GM12801 (cell line): Measurements from ENCODE around the gene GPRC5B.

Source experiments
- TF ChIP-seq, protein P1 (sequence below): IDR thresholded peaks from one replicate; pipeline ENCODE4 v1.5.1; 2011; ENCODE audit warnings: control low read depth; ENCODE audit not compliant: insufficient read length; ENCODE audit errors: extremely low read depth

The GPRC5B gene

DNA sequence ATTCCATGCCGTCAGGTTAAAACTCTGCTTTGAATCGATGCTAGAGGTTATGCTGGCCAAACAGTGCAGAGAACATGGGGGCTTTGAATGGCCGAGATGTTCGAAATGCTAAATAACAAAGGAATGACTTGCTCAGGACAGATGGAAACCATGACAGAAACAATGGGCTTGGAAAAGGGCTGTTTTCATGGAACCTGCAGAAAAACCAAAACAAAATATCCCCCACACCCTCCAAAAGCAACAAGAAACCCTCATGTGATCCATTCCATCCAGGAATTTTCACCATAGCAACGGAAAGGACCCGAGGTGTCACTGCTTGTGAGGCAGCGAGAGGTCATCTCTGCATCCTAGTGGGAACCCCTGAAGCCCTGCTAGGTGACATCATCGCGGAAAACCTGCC is 25.5 kb downstream of the GPRC5B start:
- TF ChIP-seq, protein P1, sequence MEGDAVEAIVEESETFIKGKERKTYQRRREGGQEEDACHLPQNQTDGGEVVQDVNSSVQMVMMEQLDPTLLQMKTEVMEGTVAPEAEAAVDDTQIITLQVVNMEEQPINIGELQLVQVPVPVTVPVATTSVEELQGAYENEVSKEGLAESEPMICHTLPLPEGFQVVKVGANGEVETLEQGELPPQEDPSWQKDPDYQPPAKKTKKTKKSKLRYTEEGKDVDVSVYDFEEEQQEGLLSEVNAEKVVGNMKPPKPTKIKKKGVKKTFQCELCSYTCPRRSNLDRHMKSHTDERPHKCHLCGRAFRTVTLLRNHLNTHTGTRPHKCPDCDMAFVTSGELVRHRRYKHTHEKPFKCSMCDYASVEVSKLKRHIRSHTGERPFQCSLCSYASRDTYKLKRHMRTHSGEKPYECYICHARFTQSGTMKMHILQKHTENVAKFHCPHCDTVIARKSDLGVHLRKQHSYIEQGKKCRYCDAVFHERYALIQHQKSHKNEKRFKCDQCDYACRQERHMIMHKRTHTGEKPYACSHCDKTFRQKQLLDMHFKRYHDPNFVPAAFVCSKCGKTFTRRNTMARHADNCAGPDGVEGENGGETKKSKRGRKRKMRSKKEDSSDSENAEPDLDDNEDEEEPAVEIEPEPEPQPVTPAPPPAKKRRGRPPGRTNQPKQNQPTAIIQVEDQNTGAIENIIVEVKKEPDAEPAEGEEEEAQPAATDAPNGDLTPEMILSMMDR: no peak

GRCh38 chr16:19858340-19859018 is 26.2 kb downstream of the GPRC5B start:
- TF ChIP-seq, protein P1: no peak

- TF ChIP-seq, protein P1: no peak
Measured at GRCh38 chr16:19857593-19858339, 26.9 kb downstream of the GPRC5B start.

DNA sequence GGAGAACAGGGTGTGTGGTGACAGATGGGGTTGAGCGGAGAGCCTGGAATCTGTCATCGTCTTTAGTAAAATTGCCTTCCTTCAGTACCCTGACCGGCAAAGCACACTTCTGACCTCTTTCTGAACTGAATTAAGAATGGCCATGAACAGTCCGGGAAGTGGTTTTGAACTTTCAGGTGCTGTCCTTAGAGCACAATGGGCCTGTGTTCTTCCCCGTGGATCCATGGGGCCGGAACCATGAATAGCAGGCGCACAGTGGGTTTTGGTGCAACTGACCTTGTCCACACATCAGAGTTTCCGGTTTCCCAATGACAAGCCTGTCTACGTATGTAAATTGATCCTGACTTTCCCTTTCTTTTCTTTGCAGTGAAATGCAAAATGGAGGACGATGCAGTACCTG is 28.5 kb downstream of the GPRC5B start:
- TF ChIP-seq, protein P1: no peak

DNA sequence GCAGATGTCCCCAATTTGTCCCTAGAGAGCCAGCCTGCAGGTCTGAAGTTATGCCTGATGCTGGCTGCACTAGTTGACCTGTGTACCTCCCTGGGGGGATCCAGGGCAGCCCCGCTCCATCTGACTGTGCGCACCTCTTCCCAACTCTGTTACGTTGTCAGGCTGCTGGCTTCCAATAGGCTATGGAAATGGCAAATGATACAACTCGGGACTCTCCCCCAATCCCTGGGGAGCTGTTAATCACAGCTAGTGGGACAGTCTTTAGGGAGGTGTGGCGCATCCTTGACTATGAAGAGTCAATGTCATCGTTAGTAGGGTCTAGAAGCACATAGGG is 30.1 kb downstream of the GPRC5B start:
- TF ChIP-seq, protein P1: no peak

- TF ChIP-seq, protein P1: no peak
Measured at GRCh38 chr16:19853742-19854542, 30.7 kb downstream of the GPRC5B start.

DNA sequence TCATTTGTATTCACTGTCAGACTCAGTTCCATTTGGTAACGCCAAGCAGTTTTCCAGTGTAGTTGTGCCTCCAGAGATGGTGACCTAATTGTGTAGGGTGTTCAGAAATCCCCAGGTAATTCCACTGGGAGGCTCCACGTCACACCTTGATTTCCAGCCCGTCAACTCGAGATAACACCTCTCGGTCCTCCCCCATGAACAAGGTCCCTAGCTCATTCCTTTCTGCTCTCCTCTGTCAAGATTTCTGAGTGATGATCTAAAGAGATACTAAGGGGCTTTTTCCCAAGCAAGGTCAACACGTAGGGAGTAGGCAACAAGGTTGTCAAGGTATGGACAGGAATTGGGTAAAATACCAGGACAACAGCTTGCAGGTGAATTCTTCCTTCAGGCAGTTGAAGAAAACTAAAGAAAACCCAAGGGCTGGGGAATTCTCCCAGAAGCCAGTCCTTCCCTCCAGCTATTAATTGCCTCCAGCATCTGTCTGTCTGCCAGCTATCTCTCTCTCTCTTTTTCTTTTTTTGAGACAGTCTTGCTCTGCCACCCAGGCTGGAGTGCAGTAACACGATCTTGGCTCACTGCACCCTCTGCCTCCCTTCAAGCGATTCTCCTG is 31.4 kb downstream of the GPRC5B start:
- TF ChIP-seq, protein P1: no peak
